T1000 (cell line): Measurements from ENCODE around the gene DENND1A.

Source experiments
- DNase-seq: peaks from one replicate; lab custom pipeline; 2025; ENCODE audit warnings: mixed read lengths; lab: John Stamatoyannopoulos, UW

DENND1A gene

GRCh38 chr9:123372766-123373446 is 557.0 kb downstream of the DENND1A start:
- no peak for DNase-seq

DNA sequence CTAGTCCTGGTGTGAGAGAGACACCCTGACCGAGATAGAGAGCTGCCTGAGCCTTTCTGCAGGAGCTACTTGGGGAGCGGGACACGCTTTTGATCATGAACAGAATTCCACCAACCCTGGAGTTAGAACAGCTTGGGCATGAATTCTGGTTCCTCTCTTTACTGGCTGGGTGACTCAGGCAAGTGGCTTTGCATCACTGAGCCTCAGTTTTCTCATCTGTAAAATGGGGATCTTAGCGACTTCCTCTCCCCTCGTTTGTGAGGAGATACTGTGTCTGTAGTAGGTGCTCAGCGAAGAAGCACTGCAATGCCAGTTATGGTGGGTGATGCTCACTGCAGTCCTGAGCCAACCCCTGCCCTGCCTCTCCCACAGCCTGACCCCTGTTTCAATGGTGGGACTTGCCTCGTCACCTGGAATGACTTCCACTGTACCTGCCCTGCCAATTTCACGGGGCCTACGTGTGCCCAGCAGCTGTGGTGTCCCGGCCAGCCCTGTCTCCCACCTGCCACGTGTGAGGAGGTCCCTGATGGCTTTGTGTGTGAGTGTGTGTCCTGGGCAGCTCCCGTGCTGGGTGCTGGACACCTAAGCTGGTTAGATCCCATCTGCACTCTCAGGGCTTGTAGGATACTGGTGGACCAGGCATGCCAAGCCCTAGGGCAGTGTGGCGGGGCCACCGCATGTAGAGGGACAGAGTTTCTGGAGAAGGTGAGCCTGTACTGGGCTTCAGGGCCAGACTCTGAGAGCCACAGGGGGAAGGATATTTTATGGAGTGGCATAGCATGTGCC is 557.9 kb downstream of the DENND1A start:
- DNase-seq: no peak

DNA sequence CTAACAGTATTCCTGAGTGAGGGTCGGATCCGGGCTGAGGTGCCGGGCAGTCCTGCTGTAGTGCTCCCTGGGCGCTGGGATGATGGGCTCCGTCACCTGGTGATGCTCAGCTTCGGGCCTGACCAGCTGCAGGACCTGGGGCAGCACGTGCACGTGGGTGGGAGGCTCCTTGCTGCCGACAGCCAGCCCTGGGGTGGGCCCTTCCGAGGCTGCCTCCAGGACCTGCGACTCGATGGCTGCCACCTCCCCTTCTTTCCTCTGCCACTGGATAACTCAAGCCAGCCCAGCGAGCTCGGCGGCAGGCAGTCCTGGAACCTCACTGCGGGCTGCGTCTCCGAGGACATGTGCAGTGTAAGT is 558.7 kb downstream of the DENND1A start:
- DNase-seq: no peak

DNA sequence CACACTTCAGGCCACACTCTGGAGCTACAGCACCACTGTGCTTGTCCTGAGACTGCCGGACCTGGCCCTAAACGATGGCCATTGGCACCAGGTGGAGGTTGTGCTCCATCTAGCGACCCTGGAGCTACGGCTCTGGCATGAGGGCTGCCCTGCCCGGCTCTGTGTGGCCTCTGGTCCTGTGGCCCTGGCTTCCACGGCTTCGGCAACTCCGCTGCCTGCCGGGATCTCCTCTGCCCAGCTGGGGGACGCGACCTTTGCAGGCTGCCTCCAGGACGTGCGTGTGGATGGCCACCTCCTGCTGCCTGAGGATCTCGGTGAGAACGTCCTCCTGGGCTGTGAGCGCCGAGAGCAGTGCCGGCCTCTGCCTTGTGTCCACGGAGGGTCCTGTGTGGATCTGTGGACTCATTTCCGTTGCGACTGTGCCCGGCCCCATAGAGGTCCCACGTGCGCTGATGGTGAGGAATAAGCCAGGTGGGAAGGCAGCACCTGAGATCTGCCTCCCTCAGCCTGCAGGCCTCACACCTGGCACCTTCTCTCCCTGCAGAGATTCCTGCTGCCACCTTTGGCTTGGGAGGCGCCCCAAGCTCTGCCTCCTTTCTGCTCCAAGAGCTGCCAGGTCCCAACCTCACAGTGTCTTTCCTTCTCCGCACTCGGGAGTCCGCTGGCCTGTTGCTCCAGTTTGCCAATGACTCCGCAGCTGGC is 559.2 kb downstream of the DENND1A start:
- DNase-seq: no peak

GRCh38 chr9:123370108-123370507 is 559.8 kb downstream of the DENND1A start:
- DNase-seq: no peak

DNA sequence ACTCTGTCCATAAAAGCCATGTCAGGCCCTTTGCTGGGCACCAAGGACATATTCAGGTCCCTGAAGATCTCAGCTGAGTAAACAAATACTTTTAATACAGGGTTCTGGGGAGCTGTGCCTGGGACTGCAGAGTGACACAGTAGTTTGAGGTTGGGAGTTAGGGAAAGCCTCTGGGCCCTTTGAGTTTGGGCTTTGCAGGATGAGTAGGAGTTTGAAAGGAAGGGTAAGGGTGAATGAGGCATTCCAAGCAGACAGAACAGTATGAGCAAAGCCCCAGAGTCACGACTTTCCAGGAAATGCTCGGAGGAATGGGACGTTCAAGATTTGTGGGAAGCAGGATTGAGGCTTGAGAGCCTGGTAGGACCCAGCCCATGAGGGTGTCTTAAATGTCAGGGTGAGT is 560.6 kb downstream of the DENND1A start:
- no peak for DNase-seq

DNA sequence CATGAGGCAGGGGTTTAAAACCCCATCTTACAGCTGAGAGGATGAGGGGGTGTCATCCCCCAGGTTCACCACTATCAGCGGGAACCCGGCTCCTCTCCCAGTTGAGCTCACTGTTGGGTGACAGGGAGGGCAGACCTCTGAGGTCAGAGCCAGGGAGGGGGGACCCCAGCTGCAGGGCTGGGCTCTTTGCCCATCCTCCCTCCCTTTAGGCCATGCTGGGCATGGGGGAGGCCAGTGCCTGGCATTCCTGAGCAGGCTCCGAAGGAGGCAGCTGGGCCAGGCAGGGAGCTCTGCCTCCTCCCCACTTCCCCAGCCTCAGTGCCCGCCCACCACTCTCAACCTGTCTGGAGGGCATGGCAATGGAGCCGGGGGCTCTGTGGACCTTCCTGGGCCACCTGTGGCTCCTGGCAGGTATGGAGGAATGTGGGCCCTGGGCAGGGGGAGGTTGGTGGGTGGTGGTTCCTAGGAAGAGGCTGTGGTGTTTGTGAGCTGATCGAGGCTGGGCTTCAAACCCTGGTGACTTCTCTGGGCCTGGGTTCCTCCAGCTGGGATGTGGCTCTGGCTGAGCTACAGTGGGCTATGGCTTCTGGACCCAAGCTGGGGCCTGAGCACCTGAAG is 561.3 kb downstream of the DENND1A start:
- DNase-seq: no peak

DNA sequence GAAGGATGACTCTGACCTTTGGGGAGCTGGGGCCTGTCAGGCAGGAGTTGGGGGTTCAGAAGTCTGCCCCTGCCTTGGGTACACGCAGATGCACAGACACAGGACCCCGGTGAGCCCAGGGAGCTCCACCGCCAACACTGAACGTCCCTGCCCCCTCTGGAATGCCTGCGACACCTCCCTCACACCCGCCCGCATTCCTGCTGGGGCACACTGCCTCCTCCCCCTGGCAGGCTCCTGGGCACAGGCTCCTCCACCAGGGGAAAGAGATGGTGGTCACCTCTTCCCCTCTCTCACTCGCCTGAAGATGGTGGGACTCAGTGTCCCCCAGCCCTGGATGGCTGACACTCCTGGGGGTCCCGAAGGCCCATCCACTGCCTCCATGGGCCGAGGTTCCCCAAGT is 561.9 kb downstream of the DENND1A start:
- DNase-seq: no peak

GRCh38 chr9:123365881-123366528 is 563.9 kb downstream of the DENND1A start:
- DNase-seq: no peak

DNA sequence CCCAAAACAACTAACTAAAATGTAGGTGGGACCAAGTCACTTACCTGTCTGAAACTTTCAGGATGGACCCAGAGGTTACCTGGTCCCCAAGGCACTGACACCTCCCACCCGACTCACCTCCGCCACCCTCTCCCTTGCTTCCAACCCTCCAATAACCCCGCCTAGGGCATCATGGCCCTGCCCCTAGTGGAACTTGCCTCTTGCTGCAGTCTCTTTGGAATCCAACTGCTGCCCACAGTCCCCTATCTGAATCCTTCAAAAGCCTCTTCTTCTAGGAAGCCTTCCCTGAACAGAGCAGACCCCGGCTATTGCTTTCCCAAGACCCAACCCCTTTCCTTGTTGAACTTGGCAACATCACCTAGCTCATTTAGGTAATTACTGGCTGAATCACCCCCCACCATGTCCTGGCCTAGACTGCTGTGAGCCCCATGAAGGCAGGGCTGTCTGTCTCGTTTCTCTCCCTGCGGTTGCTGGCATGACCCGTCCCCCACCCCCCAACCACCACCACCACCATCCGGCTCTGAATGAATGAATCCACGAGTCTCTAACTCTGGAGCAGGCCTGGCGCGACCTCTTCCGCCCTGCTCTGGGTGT is 564.5 kb downstream of the DENND1A start:
- DNase-seq: no peak

DNA sequence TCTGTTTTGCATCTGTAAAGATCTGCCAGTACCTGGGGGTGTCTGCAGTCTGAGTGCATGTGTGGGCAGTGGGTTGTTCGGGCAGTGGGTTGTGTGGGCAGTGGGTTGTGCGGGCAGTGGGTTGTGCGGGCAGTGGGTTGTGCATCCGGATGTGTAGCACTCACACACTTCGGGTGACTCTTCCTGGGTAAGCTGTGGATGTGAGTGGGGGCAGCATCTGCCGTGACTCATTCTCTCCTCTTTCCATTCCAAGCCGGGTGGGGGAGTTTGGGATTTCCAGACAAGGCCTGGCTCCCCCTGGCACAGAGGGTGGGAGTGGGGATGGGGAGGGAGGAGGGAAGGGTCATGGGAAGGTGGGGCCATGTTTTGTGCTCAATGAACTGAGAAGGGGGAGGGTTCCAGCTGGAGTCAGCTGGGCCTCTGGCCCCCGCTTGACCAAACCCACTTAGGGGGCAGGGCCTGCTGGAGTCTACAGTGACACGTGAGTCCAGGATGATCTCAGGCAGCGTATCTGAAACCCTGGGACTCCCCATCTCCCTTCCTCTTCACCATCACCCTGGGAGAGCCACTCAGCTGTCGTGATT is 565.6 kb downstream of the DENND1A start:
- DNase-seq: no peak

DNA sequence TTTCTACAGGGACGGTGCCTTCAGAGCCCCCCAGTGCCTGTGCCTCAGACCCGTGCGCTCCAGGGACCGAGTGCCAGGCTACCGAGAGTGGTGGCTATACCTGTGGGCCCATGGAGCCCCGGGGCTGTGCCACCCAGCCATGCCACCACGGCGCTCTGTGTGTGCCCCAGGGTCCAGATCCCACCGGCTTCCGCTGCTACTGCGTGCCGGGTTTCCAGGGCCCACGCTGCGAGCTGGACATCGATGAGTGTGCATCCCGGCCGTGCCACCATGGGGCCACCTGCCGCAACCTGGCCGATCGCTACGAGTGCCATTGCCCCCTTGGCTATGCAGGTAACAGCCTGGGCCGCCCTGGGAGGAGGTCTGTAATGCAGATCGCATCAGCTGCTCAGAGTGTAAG is 567.1 kb downstream of the DENND1A start:
- no peak for DNase-seq

DNA sequence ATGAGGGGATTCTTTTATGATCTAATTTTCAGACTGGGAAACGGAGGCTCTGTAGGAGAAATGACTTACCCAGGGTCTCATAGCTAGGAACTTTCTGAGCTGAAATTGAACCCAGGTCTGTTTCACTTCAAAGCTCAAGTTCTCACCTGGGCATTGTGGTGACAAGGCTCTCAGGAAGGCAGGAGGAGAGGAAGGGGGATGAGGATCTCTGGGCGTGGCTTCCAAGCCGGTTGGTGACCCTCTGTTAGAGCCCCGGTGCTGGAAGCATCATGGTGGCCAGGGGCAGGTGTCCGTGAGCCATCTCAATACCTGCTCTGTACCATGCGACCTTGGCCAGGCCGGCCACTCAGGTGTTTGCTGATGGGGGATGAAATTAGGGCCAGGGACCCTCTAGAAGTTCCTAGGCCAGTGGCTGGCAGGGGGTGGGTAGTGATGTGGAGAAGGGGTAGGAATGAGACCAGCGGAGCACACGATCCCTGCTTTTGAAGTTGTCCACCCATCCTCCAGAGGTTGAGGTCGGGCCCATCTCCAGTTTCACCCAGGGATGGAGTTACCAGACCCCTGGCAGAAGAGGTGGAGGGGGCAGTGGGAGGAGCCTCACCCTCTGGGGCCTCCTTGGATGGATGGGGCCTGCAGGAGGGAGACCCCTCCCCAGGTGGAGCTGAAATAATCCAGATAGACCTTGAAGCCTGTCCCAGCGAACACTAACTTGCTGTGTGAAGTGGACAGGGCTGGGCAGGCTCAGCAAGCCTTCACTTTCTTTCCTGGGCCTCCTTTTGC is 568.0 kb downstream of the DENND1A start:
- no peak for DNase-seq

- no peak for DNase-seq
These were observed 568.7 kb downstream of the DENND1A start for GRCh38 chr9:123361086-123361730.

GRCh38 chr9:123360161-123361085 is 569.5 kb downstream of the DENND1A start:
- DNase-seq: no peak

DNA sequence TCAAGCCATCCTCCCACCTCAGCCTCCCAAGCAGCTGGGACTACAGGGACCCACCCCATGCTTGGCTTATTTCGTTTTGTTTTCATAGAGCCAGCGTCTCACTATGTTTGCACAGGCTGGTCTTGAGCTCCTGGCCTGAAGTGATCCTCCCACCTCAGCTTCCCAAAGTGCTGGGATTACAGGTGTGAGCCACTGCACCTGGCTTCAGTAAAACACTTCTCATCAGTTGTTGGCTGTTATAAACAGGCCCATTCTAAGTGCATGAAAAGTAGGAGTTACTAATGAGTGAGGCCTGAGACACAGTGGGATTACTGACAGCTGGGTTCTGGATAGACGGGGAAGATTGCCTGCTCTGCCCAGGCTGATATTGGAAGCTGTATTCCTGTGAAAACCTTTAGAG is 570.4 kb downstream of the DENND1A start:
- DNase-seq: no peak

GRCh38 chr9:123359106-123359505 is 570.8 kb downstream of the DENND1A start:
- DNase-seq: no peak

GRCh38 chr9:123358181-123358905 is 571.6 kb downstream of the DENND1A start:
- DNase-seq: no peak
